SU-DHL-6 (cell line): Measurements from ENCODE around the gene NRG3.

Experiments
- H2AFZ ChIP-seq: fragments of 200-600 bp; sonication (generic); 2 replicates; pipeline ENCODE4 v1.6.1; 2014; ENCODE audit warnings: low read depth, mild to moderate bottlenecking, moderate library complexity, mixed read lengths, antibody characterized with exemption, low read length; ENCODE audit not compliant: severe bottlenecking
- H3F3A ChIP-seq: fragments of 200-600 bp; shearing (Covaris generic); 2 replicates; pipeline ENCODE4 v1.6.0; 2016; ENCODE audit warnings: antibody characterized with exemption, mild to moderate bottlenecking; ENCODE audit not compliant: insufficient read depth
- H3K27ac ChIP-seq: fragments of 200-600 bp; sonication (generic); 2 replicates; pipeline ENCODE4 v1.5.1; 2016; ENCODE audit warnings: low read depth, mild to moderate bottlenecking, low read length, moderate library complexity, mixed read lengths
- H3K27me3 ChIP-seq: fragments of 200-600 bp; sonication (generic), shearing (Covaris generic); 2 replicates; pipeline ENCODE4 v1.6.0; 2014; ENCODE audit warnings: mild to moderate bottlenecking, low read length
- H3K36me3 ChIP-seq: fragments of 200-600 bp; sonication (generic); 2 replicates; pipeline ENCODE4 v1.6.1; 2014; ENCODE audit warnings: mild to moderate bottlenecking, low read length, mixed read lengths
- H3K4me2 ChIP-seq: fragments of 300-600, 200-600 bp; shearing (Covaris generic), sonication (generic); 2 replicates; pipeline ENCODE4 v1.6.0; 2014; ENCODE audit warnings: low read length, low read depth, mild to moderate bottlenecking; ENCODE audit not compliant: poor library complexity, severe bottlenecking
- H3K4me3 ChIP-seq: fragments of 200-600 bp; sonication (generic); 2 replicates; pipeline ENCODE4 v1.5.1; 2014; ENCODE audit warnings: antibody characterized with exemption, low read length, mild to moderate bottlenecking, mixed read lengths; ENCODE audit not compliant: insufficient read depth, poor library complexity, severe bottlenecking
- H3K79me2 ChIP-seq: fragments of 200-600 bp; sonication (generic); 2 replicates; pipeline ENCODE4 v1.6.1; 2014; ENCODE audit warnings: mild to moderate bottlenecking, low read length, moderate library complexity; ENCODE audit not compliant: insufficient read depth
- H3K9ac ChIP-seq: fragments of 200-600 bp; sonication (generic); 2 replicates; pipeline ENCODE4 v1.7.0; 2014; ENCODE audit warnings: mild to moderate bottlenecking, low read length
- H3K9me2 ChIP-seq: fragments of 200-600 bp; sonication (generic); replicated peaks from 2 replicates; pipeline ENCODE4 v1.6.1; 2014; ENCODE audit warnings: low read length; ENCODE audit not compliant: insufficient read depth
- H3K9me3 ChIP-seq: fragments of 200-600 bp; sonication (generic); 2 replicates; pipeline ENCODE4 v1.6.1; 2014; ENCODE audit warnings: low read length, mixed read lengths; ENCODE audit not compliant: insufficient read depth
- H4K20me1 ChIP-seq: fragments of 200-600 bp; sonication (generic); 2 replicates; pipeline ENCODE4 v1.6.1; 2014; ENCODE audit warnings: low read depth, mild to moderate bottlenecking, antibody characterized with exemption, low read length, moderate library complexity, mixed read lengths
- EZH2phosphoT487 ChIP-seq: fragments of 200-600 bp; sonication (generic), shearing (Covaris generic); conservative IDR thresholded peaks from 2 replicates; pipeline ENCODE4 v1.6.1; 2018; ENCODE audit warnings: mild to moderate bottlenecking, antibody characterized with exemption, low read length, moderate library complexity, mixed read lengths
- TF ChIP-seq, protein P1 (sequence below): fragments of 200-600 bp; sonication (generic); IDR thresholded peaks from one replicate; pipeline ENCODE4 v1.5.1; 2017; ENCODE audit warnings: antibody characterized with exemption, mild to moderate bottlenecking, low read length, moderate library complexity; ENCODE audit not compliant: insufficient read depth, poor library complexity, severe bottlenecking

Gene NRG3

DNA sequence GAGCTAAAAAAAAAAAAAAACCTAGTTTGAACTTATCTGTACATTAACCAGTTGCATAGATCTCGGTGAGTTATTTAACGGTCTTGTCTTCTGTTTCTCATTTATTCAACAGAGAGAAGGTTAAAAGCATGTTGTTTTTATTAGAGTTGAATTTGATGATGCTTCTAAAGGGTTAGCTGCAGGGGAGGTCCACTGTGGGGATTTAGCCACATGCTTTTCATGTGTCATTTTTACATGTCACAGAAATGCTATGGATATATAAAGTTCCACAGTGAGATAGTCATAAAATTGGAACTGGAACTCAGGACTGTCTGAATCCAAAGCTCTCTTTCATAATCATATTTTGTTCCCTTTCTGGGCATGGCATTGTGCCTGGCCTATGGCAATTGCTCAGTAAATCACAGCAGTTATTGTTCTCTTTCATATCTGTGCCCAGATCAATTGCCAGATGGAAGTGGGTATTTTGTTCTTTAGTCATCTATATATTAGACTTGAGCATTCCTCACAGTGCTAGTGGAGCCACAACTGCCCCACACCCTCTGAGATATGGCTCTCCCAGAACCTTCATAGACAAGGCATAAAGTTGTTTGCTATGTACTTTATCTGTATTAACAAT lies 578.8 kb downstream of the NRG3 start:
- H3K4me2 ChIP-seq: no peak overlapping the region
- H3K9ac ChIP-seq: no peak overlapping the region
- no peaks in the 10 kb centered on the region for H3K9me2 ChIP-seq
- no peaks in the 10 kb centered on the region for H4K20me1 ChIP-seq
- H3K9me3 ChIP-seq: no peaks in the 10 kb centered on the region
- H3F3A ChIP-seq: no peaks in the 10 kb centered on the region
- H3K4me3 ChIP-seq: no peak overlapping the region
- no peaks in the 10 kb centered on the region for H3K79me2 ChIP-seq
- no peak overlapping the region for H2AFZ ChIP-seq
- TF ChIP-seq, protein P1, sequence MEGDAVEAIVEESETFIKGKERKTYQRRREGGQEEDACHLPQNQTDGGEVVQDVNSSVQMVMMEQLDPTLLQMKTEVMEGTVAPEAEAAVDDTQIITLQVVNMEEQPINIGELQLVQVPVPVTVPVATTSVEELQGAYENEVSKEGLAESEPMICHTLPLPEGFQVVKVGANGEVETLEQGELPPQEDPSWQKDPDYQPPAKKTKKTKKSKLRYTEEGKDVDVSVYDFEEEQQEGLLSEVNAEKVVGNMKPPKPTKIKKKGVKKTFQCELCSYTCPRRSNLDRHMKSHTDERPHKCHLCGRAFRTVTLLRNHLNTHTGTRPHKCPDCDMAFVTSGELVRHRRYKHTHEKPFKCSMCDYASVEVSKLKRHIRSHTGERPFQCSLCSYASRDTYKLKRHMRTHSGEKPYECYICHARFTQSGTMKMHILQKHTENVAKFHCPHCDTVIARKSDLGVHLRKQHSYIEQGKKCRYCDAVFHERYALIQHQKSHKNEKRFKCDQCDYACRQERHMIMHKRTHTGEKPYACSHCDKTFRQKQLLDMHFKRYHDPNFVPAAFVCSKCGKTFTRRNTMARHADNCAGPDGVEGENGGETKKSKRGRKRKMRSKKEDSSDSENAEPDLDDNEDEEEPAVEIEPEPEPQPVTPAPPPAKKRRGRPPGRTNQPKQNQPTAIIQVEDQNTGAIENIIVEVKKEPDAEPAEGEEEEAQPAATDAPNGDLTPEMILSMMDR: no peak
- no peak for TF ChIP-seq EZH2phosphoT487
- H3K36me3 ChIP-seq: no peaks in the 10 kb centered on the region
- no peaks in the 10 kb centered on the region for H3K27me3 ChIP-seq
- H3K27ac ChIP-seq: no peak overlapping the region

DNA sequence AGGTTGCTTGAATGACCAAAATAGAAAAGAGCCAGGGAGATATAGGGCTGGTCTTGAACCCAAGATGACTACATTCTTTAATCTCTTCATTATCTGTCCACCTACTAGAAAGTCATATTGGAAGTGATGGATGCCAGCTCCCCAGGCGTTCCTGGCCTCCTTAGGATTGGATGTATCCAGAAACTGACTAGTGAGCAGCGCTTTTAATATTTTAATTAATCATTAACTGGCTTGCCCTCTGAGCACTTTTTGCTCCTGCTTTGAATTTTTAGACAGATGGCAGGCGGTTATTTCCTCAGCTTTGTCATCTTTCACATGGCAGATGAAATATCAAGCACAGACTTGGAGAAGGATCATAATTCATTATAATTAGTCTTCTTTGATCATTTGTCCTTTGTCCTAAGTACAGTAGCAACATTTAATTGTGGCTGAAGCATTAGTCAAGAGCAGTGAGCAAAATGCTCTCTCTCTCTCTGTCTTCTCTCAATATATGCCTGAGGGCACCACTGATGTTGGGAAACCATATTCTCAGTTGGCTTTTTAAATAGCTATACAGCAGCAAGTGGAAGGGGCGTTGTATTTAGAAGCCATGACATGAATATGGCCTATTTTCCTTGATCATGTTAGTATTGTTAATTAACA lies 588.0 kb downstream of the NRG3 start:
- H3K4me3 ChIP-seq: no peak overlapping the region
- no peak overlapping the region for H3K4me2 ChIP-seq
- no peaks in the 10 kb centered on the region for H3K9me2 ChIP-seq
- H3K36me3 ChIP-seq: no peaks in the 10 kb centered on the region
- no peaks in the 10 kb centered on the region for H3K9me3 ChIP-seq
- no peak overlapping the region for H2AFZ ChIP-seq
- H4K20me1 ChIP-seq: no peaks in the 10 kb centered on the region
- TF ChIP-seq, protein P1: no peak
- no peak for TF ChIP-seq EZH2phosphoT487
- no peak overlapping the region for H3K9ac ChIP-seq
- no peaks in the 10 kb centered on the region for H3K79me2 ChIP-seq
- no peaks in the 10 kb centered on the region for H3F3A ChIP-seq
- no peaks in the 10 kb centered on the region for H3K27me3 ChIP-seq
- no peak overlapping the region for H3K27ac ChIP-seq

DNA sequence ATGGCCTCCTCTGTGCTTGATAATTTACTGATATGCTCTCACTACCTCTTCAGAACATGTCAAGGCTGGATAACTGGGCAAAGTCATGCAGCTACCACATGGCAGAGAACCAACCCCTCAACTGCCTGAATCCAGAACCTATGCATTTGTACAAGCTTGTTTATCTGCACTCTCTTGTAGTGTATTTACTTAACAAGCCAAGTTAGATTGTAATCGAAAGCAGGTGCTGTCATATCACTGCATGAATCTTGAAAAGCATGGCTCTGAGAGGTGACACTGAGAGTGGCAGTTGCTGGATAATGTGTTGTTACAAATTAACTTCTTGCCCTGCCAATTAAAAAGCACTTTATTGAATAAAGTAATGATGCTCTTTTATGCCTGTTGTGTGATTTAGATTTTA lies 588.6 kb downstream of the NRG3 start:
- H3K9me2 ChIP-seq: no peaks in the 10 kb centered on the region
- H3K79me2 ChIP-seq: no peaks in the 10 kb centered on the region
- H3K36me3 ChIP-seq: no peaks in the 10 kb centered on the region
- no peak for TF ChIP-seq EZH2phosphoT487
- TF ChIP-seq, protein P1: no peak
- no peak overlapping the region for H3K27ac ChIP-seq
- no peaks in the 10 kb centered on the region for H3F3A ChIP-seq
- no peaks in the 10 kb centered on the region for H3K9me3 ChIP-seq
- no peak overlapping the region for H3K4me3 ChIP-seq
- H4K20me1 ChIP-seq: no peaks in the 10 kb centered on the region
- no peaks in the 10 kb centered on the region for H3K27me3 ChIP-seq
- H3K9ac ChIP-seq: no peak overlapping the region
- H3K4me2 ChIP-seq: no peak overlapping the region
- no peak overlapping the region for H2AFZ ChIP-seq
